KOPT-K1 (cell line): ENCODE results near the gene TCF7L2.

ENCODE experiments used
- H3K27ac ChIP-seq: fragments of 200-600 bp; sonication (generic); 2 replicates; pipeline ENCODE4 v1.5.1; 2016; ENCODE audit warnings: antibody characterized with exemption, mild to moderate bottlenecking, low read depth, low read length; ENCODE audit not compliant: poor library complexity, severe bottlenecking
- H3K36me3 ChIP-seq: fragments of 200-600 bp; sonication (generic); 2 replicates; pipeline ENCODE4 v1.5.1; 2017; ENCODE audit warnings: antibody characterized with exemption, mild to moderate bottlenecking, low read length, moderate library complexity; ENCODE audit not compliant: insufficient read depth
- H3K9me3 ChIP-seq: fragments of 200-600 bp; sonication (generic); 2 replicates; pipeline ENCODE4 v1.5.1; 2017; ENCODE audit warnings: antibody characterized with exemption, low read length, mild to moderate bottlenecking; ENCODE audit not compliant: insufficient read depth, poor library complexity, severe bottlenecking

TCF7L2 gene

DNA sequence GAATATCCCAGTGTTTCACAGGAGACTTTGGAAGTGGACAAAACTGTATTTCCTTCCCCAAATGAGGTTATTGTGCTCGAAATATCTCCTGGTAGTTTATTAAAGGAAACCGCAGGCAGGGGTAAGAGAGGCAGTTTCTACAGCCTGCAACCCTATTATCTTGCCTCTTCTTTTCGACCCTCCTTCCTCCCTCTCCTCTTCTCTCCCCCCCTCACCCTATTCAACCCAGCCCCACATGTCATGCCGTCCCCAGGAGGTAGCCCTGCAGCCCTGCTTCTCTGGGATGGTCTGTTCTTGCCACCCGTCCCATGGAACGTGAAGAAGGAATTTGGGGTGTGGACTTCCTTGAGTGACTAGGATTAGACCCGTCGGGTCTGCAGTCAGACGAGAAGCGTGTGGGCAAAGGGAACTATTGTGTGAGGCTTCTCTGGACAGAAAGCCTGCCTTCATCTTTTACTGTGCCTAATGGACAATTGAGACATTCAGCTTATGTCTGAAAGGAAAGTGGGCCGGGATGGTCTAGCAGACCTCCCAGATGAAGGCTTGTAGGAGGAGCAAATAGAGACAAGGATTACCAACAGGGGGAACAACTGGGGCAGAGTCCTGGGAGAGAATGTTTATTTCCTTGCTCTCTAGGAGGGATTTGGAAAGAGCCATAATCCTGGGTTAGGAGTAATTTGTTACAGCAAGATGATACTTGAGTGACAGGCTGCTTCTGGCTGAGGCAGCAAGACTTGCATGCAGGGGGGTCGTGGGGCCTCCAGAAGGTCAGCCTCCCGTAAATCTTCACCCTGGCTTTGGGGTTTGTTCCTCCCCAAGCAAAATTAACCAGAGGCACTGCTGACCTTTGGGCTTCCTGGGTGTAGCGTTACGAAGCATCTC is 77.8 kb downstream of the TCF7L2 start:
- Histone ChIP-seq H3K27ac (no peak overlapping the region), H3K9me3 (no peaks in the 10 kb centered on the region), H3K36me3 (no peaks in the 10 kb centered on the region)

GRCh38 chr10:113028456-113029440 is 78.7 kb downstream of the TCF7L2 start:
- Histone ChIP-seq H3K36me3 (no peaks in the 10 kb centered on the region), H3K27ac (no peak overlapping the region), H3K9me3 (no peaks in the 10 kb centered on the region)

- no peaks in the 10 kb centered on the region for H3K9me3 ChIP-seq
- H3K27ac ChIP-seq = no peak overlapping the region
- H3K36me3 ChIP-seq = no peaks in the 10 kb centered on the region
Measured at GRCh38 chr10:113030453-113030852, 80.4 kb downstream of the TCF7L2 start.

DNA sequence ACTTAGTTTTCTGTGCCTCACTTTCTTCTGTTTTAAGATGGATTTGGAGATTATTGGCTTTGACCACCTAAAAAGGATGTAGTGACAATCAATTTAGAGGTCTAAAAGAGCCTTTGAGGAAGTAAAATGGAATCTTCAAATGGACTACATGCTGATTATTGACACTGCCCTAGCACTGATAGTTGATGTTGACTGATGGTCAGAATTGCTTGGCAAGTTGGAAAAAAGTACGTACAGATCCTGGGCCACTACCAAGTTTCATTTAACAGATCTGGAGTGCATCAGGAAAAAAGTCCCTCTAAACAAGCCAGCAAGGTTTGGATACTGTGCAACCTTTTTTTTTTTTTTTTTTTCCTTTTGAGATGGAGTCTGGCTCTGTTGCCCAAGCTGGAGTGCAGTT is 81.1 kb downstream of the TCF7L2 start:
- H3K36me3 ChIP-seq = no peaks in the 10 kb centered on the region
- no peaks in the 10 kb centered on the region for H3K9me3 ChIP-seq
- no peak overlapping the region for H3K27ac ChIP-seq

DNA sequence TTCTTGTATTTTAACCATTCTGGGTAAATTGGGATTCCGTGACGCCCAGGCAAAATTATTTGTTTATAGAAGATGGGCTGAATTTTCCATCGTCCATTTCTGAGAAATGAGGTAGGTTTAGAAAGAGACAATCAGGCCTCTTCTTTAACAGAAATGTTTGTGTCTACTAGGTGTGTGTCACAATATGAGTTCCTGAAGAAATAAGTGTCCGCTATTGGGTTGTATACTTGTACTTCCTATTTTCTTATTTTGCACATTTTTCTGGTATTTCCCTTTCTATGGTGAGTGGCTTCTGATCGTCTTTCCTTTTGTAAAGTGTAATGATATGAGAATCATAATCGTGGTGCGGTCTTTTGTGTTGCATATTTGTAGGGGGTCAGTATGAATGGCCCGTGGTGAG is 83.9 kb downstream of the TCF7L2 start:
- Histone ChIP-seq H3K27ac (no peak overlapping the region), H3K36me3 (no peaks in the 10 kb centered on the region), H3K9me3 (no peaks in the 10 kb centered on the region)

DNA sequence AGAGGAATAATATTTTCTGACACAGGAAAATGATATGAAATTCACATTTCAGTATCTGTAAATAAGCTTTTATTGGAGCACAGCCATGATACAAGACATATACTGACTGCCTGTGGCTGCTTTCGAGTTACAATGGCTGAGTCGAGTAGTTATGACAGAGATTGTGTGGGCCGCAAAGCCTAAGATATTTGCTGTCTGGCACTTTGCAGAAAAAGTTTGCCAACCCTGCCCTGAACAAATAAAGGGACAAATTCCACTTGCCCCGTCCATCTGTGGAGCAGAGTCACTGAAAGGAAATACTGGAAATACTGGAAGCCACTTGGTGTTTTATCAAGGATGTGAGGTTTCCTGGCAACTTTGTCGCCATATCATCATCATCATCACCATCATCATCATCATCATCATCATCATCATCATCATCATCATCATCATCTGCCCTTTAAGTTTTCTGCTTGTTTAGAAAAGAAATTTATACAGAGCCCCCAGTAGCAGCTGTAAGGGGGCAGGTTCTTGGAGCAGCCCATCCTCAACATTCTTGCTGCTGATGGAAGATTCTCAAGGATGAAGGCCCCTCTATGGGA is 85.8 kb downstream of the TCF7L2 start:
- Histone ChIP-seq H3K9me3 (no peaks in the 10 kb centered on the region), H3K36me3 (no peaks in the 10 kb centered on the region), H3K27ac (no peak overlapping the region)

DNA sequence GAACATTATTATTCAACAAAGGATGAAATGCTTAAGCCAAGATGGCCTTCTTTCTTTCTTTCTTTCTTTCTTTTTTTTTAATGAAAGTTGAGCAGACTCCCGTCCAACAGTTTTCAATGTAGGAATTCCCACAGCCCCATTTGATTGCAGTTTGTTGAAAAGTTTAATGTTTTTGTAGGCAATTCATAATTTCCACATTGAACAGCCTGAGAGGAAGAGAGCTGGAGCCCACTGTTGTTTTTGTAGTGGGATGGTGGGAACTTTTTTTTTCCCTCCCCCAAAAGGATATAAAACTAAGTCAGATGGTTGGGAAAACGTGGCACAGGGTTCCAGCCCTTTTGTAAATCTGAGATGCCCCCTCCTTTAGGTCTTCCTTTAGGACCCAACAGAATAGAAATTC is 86.6 kb downstream of the TCF7L2 start:
- H3K9me3 ChIP-seq = no peaks in the 10 kb centered on the region
- H3K36me3 ChIP-seq = no peaks in the 10 kb centered on the region
- no peak overlapping the region for H3K27ac ChIP-seq

DNA sequence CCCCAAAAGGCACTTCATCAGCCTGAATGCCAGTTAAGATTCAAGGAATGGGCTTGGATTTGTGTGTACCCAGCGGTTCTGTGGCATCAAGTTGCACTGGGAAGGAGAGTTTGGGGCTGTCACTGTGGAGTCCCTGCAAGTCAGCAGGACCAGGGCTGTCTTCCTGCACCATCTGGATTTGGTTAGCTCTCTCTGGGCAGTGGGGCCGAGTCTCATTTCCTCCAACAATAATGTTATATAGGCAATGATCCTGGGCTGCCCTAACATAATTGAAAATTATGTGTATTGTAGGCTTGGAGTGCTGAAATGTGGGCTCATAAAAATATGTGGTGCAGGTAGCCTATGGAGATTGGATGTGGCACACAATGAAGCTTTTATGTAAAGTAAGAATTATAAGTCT is 87.2 kb downstream of the TCF7L2 start:
- Histone ChIP-seq H3K27ac (no peak overlapping the region), H3K9me3 (no peaks in the 10 kb centered on the region), H3K36me3 (no peaks in the 10 kb centered on the region)

DNA sequence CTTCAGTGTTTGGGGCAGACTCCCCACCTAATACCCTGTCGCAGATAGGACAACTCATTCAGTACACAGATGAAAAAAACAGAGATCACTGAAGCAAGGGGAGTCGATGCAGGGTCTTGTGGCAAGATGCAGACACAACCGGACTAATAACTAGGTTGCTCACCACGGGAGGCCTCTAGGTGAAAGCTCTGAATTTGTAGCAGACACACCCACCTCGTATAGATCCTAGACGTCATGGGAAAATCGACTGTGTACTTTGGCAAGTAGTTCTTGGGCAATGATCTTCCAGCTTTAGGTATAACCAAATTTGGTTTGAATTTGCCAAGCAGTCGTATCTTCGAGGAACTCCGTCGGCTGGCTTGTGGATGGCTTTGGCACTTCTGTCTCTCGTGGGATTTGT is 88.1 kb downstream of the TCF7L2 start:
- Histone ChIP-seq H3K9me3 (no peaks in the 10 kb centered on the region), H3K27ac (no peak overlapping the region), H3K36me3 (no peaks in the 10 kb centered on the region)

GRCh38 chr10:113038985-113039384 is 88.9 kb downstream of the TCF7L2 start:
- H3K27ac ChIP-seq = no peak overlapping the region
- H3K9me3 ChIP-seq = no peaks in the 10 kb centered on the region
- H3K36me3 ChIP-seq = no peaks in the 10 kb centered on the region

- no peak overlapping the region for H3K27ac ChIP-seq
Measured at GRCh38 chr10:113041324-113041723, 91.3 kb downstream of the TCF7L2 start.

DNA sequence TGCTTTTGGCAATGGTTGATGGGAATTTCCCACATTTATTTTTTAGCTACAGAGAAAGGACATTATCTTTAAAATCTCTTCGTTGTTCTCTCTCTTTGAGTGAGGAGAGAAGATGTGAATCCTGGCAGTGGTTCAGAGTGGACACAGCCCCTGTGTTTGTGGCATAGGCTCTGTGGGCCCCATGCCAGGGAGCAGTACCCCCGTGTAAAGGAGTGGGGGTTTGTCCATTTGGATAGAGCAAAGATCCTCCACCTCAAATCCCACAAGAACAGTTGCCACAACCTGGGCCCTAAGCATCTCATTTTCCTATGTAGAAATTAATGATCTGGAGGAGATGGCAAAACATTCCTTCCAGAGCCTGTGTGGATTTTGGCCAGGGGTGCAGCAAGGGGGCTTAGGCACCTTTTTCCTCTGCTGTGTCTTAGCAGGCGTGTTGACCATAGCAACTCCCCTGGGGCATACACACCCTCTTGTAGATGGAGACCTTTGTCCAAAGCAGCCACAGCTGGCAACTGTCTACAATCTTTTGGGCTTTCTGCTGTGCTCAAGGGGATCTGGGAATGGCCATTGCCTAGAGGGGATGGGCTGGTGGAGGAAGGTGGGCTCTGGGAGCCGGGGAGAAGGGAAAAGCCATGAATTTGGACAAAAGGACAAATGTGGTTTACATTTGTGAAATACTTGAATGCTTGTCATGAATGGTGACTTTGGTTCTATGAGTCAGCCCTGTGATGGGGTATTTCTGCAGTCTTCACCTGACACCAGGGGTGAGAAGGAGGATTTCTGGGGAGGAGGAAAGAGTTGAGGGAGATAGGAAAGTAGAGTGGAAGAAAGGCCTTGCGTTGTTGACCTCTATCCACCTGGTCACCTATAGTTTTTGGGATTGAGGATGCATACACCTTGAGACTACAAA is 92.0 kb downstream of the TCF7L2 start:
- H3K36me3 ChIP-seq = no peaks in the 10 kb centered on the region
- no peaks in the 10 kb centered on the region for H3K9me3 ChIP-seq
- H3K27ac ChIP-seq = no peak overlapping the region

More at GRCh38 chr10:113041324-113041723, 91.3 kb downstream of the TCF7L2 start:
- Histone ChIP-seq H3K36me3 (no peaks in the 10 kb centered on the region), H3K9me3 (no peaks in the 10 kb centered on the region)

GRCh38 chr10:113042868-113043267 is 92.8 kb downstream of the TCF7L2 start:
- no peak overlapping the region for H3K27ac ChIP-seq
- no peaks in the 10 kb centered on the region for H3K9me3 ChIP-seq
- no peaks in the 10 kb centered on the region for H3K36me3 ChIP-seq

GRCh38 chr10:113044016-113044755 is 94.1 kb downstream of the TCF7L2 start:
- no peaks in the 10 kb centered on the region for H3K9me3 ChIP-seq
- no peaks in the 10 kb centered on the region for H3K36me3 ChIP-seq
- no peak overlapping the region for H3K27ac ChIP-seq
